MM.1S (cell line): ENCODE data around the gene C1orf146.

ENCODE experiments used
- DNase-seq: peaks from one replicate; pipeline ENCODE4 v3.0.0-alpha.2; 2015
- H2AFZ ChIP-seq: fragments of 300-600 bp; sonication (generic); 2 replicates; pipeline ENCODE4 v1.6.0; 2016; ENCODE audit warnings: antibody characterized with exemption, low read length
- H3F3A ChIP-seq: fragments of 300-600 bp; sonication (generic); 2 replicates; pipeline ENCODE4 v1.6.1; 2016; ENCODE audit warnings: mild to moderate bottlenecking, antibody characterized with exemption, low read length, moderate library complexity, mixed read lengths; ENCODE audit not compliant: insufficient read depth
- H3K27ac ChIP-seq: fragments of 300-600 bp; sonication (generic); 2 replicates; pipeline ENCODE4 v1.5.1; 2016; ENCODE audit warnings: mild to moderate bottlenecking, low read length
- H3K27me3 ChIP-seq: fragments of 300-600 bp; sonication (generic); replicated peaks from 2 replicates; pipeline ENCODE4 v1.6.0; 2016; ENCODE audit warnings: low read length; ENCODE audit not compliant: insufficient read depth
- H3K36me3 ChIP-seq: fragments of 300-600 bp; sonication (generic); replicated peaks from 2 replicates; pipeline ENCODE4 v1.6.1; 2016; ENCODE audit warnings: mild to moderate bottlenecking, low read length, mixed read lengths; ENCODE audit not compliant: insufficient read depth
- H3K4me1 ChIP-seq: fragments of 300-600 bp; sonication (generic); 2 replicates; pipeline ENCODE4 v1.6.1; 2016; ENCODE audit warnings: low read length, mixed read lengths
- H3K4me2 ChIP-seq: fragments of 300-600 bp; sonication (generic); 2 replicates; pipeline ENCODE4 v1.6.0; 2016; ENCODE audit warnings: low read depth, low read length
- H3K4me3 ChIP-seq: fragments of 300-600 bp; sonication (generic); 2 replicates; pipeline ENCODE4 v1.5.1; 2016; ENCODE audit warnings: low read length, mixed read lengths
- H3K79me2 ChIP-seq: fragments of 300-600 bp; sonication (generic); 2 replicates; pipeline ENCODE4 v1.6.1; 2016; ENCODE audit warnings: mixed run types, low read length, mixed read lengths
- H3K9ac ChIP-seq: fragments of 300-600 bp; sonication (generic); 2 replicates; pipeline ENCODE4 v1.6.1; 2016; ENCODE audit warnings: low read length, mixed read lengths
- H3K9me2 ChIP-seq: fragments of 300-600 bp; sonication (generic); replicated peaks from 2 replicates; pipeline ENCODE4 v1.6.1; 2016; ENCODE audit warnings: mild to moderate bottlenecking, low read length, mixed read lengths; ENCODE audit not compliant: insufficient read depth
- H3K9me3 ChIP-seq: fragments of 300-600 bp; sonication (generic); replicated peaks from 2 replicates; pipeline ENCODE4 v1.6.1; 2016; ENCODE audit warnings: mild to moderate bottlenecking, low read length, mixed read lengths; ENCODE audit not compliant: insufficient read depth
- H4K20me1 ChIP-seq: fragments of 300-600 bp; sonication (generic); 2 replicates; pipeline ENCODE4 v1.6.1; 2016; ENCODE audit warnings: mild to moderate bottlenecking, low read length, moderate library complexity, mixed read lengths; ENCODE audit not compliant: insufficient read depth
- CTCF ChIP-seq: fragments of 300-600 bp; sonication (generic); IDR thresholded peaks from 2 replicates; pipeline ENCODE4 v1.5.1; 2016; ENCODE audit warnings: antibody characterized with exemption, low read length, mixed read lengths
- EZH2 ChIP-seq: fragments of 300-600 bp; sonication (generic); optimal IDR thresholded peaks from 2 replicates; pipeline ENCODE3; 2017; ENCODE audit warnings: low read depth, mild to moderate bottlenecking, antibody characterized with exemption, low read length, mixed read lengths
- EZH2phosphoT487 ChIP-seq: fragments of 300-600 bp; sonication (generic); IDR thresholded peaks from 2 replicates; pipeline ENCODE4 v1.6.1; 2018; ENCODE audit warnings: antibody characterized with exemption, low read length

Gene C1orf146

DNA sequence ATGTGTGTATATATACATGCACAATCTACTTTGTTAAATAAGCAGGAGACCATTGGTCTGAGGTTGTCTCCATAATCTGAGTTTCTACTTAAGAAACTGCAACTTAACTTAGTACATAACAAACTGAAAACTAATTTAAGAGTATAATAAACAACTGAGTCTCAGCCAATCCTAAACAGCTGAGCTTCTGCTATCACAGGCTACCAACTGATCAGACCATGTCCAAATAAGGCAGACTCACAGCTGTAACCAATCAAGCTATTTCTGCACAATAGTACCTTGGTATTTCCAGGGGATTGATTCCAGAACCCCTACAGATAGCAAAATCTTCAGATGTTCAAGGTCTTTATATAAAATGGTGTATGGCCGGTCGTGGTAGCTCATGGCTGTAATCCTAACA, 26.0 kb upstream of the C1orf146 start:
- Histone ChIP-seq H3K27me3 (no peaks in the 10 kb centered on the region), H3K27ac (no peak overlapping the region), H3K9me3 (no peaks in the 10 kb centered on the region), H3K9me2 (no peaks in the 10 kb centered on the region), H3K4me3 (no peak overlapping the region), H4K20me1 (no peaks in the 10 kb centered on the region), H3K4me2 (no peak overlapping the region), H3K79me2 (no peaks in the 10 kb centered on the region), H2AFZ (no peak overlapping the region), H3K4me1 (no peaks in the 10 kb centered on the region), H3K36me3 (no peaks in the 10 kb centered on the region), H3K9ac (no peak overlapping the region), H3F3A (no peaks in the 10 kb centered on the region)
- DNase-seq = no peak
- TF ChIP-seq CTCF = no peak
- no peak for TF ChIP-seq EZH2
- TF ChIP-seq EZH2phosphoT487 = no peak

DNA sequence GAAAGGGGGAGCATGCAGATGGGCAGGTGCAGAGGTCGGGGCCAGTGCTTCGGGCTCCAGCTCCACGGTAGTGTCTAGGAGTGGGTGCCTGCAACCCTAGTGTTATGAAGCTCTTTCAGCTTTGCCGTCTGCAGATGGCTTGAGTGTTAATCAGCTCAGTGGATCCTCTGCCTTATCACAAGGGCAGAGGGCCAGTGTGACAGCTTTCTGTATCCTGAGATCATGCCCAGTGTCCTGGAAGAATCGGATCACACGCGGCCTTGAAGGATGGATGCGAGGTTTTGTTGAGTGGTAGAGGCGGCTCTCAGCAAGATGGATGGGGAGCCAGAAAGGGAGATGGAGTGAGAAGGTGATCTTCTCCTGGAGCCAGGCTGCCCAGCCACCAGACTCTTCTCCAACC, 25.5 kb upstream of the C1orf146 start:
- TF ChIP-seq EZH2 = no peak
- no peak for TF ChIP-seq EZH2phosphoT487
- TF ChIP-seq CTCF = no peak
- H3K4me1 ChIP-seq = no peaks in the 10 kb centered on the region
- H3K79me2 ChIP-seq = no peaks in the 10 kb centered on the region
- no peak for DNase-seq
- H3K9me2 ChIP-seq = no peaks in the 10 kb centered on the region
- no peaks in the 10 kb centered on the region for H4K20me1 ChIP-seq
- no peaks in the 10 kb centered on the region for H3K27me3 ChIP-seq
- no peak overlapping the region for H3K27ac ChIP-seq
- H3F3A ChIP-seq = no peaks in the 10 kb centered on the region
- no peaks in the 10 kb centered on the region for H3K9me3 ChIP-seq
- no peak overlapping the region for H2AFZ ChIP-seq
- no peak overlapping the region for H3K4me2 ChIP-seq
- H3K36me3 ChIP-seq = no peaks in the 10 kb centered on the region
- no peak overlapping the region for H3K4me3 ChIP-seq
- no peak overlapping the region for H3K9ac ChIP-seq

DNA sequence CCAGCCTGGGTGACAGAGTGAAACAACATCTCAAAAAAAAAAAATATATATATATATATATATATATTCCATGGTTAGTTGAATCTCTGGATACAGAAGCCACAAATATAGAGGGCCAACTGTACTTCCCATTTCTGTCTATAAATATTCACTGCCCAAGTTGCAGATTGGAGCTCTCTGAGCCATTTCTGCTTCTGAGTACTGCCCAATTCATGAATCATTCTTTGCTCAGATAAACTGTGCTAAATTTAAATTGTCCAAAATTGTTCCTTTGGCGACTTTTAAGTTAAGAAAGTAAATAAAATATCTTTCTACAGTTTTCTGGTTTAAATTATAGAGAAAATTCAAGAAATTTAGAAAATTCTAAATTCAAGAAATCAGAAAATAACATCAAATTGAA, 23.2 kb upstream of the C1orf146 start:
- Histone ChIP-seq H3K4me3 (no peak overlapping the region), H2AFZ (no peak overlapping the region), H3K9me2 (no peaks in the 10 kb centered on the region), H3K27ac (no peak overlapping the region), H3K9ac (no peak overlapping the region), H3K27me3 (no peaks in the 10 kb centered on the region), H3K4me1 (no peaks in the 10 kb centered on the region), H3K9me3 (no peaks in the 10 kb centered on the region), H3K36me3 (no peaks in the 10 kb centered on the region), H4K20me1 (no peaks in the 10 kb centered on the region), H3K4me2 (no peak overlapping the region), H3F3A (no peaks in the 10 kb centered on the region), H3K79me2 (no peaks in the 10 kb centered on the region)
- DNase-seq = no peak
- TF ChIP-seq CTCF (no peak), EZH2phosphoT487 (no peak), EZH2 (no peak)
